ENCODE data around the gene CACNG1. TPM values are rescaled to one million over a fixed set of nuclear protein-coding genes. Genes with fewer than 3 reads are reported as not detected.

The CACNG1 gene
- total RNA-seq, 2 experiments from 2014 or later, result not detected

- intact Hi-C loops (cut with micrococcal nuclease), result no loop called here
- DNase-seq, result no peak
- Mint-ChIP-seq H3K36me3 (no peaks in the 10 kb centered on the region), H3K4me1 (ENCODE audit: low read depth) (no peaks in the 10 kb centered on the region), H3K27me3 (no peaks in the 10 kb centered on the region), H3K9me3 (no peaks in the 10 kb centered on the region), H3K27ac (no peak overlapping the region), H3K4me3 (no peak overlapping the region)
- ChIA-PET CTCF (no interaction called here), POLR2A (no interaction called here)
Observed at GRCh38 chr17:67056746-67057490, 12.6 kb downstream of the CACNG1 start.

- H3K9me3 Mint-ChIP-seq, result no peaks in the 10 kb centered on the region
- no peaks in the 10 kb centered on the region for H3K4me1 Mint-ChIP-seq (ENCODE audit: low read depth)
- CTCF ChIA-PET, result no interaction called here
- no peak for DNase-seq
- no peak overlapping the region for H3K4me3 Mint-ChIP-seq
- no peaks in the 10 kb centered on the region for H3K27me3 Mint-ChIP-seq
- H3K27ac Mint-ChIP-seq, result no peak overlapping the region
- POLR2A ChIA-PET, result no interaction called here
- intact Hi-C loops (cut with micrococcal nuclease), result no loop called here
- no peaks in the 10 kb centered on the region for H3K36me3 Mint-ChIP-seq
Observed at GRCh38 chr17:67058036-67058435, 13.7 kb downstream of the CACNG1 start.

GRCh38 chr17:67059372-67059771 lies 15.0 kb downstream of the CACNG1 start:
- intact Hi-C loops (cut with micrococcal nuclease), result no loop called here
- Mint-ChIP-seq H3K4me1 (ENCODE audit: low read depth) (no peaks in the 10 kb centered on the region), H3K27me3 (no peaks in the 10 kb centered on the region), H3K36me3 (no peaks in the 10 kb centered on the region), H3K27ac (no peak overlapping the region), H3K4me3 (no peak overlapping the region), H3K9me3 (no peaks in the 10 kb centered on the region)
- ChIA-PET POLR2A (no interaction called here), CTCF (no interaction called here)
- DNase-seq, result no peak

GRCh38 chr17:67063141-67063540 lies 18.8 kb downstream of the CACNG1 start:
- DNase-seq, result no peak
- Mint-ChIP-seq H3K4me1 (ENCODE audit: low read depth) (no peaks in the 10 kb centered on the region), H3K36me3 (no peaks in the 10 kb centered on the region), H3K27me3 (no peaks in the 10 kb centered on the region), H3K27ac (no peak overlapping the region), H3K9me3 (no peaks in the 10 kb centered on the region), H3K4me3 (no peak overlapping the region)
- CTCF ChIA-PET, result no interaction called here
- intact Hi-C loops (cut with micrococcal nuclease), result no loop called here
- POLR2A ChIA-PET, result no interaction called here

GRCh38 chr17:67066717-67067116 lies 22.4 kb downstream of the CACNG1 start:
- CTCF ChIA-PET, result no interaction called here
- H3K4me3 Mint-ChIP-seq, result no peak overlapping the region
- no peaks in the 10 kb centered on the region for H3K27me3 Mint-ChIP-seq
- POLR2A ChIA-PET, result no interaction called here
- no peak overlapping the region for H3K27ac Mint-ChIP-seq
- no peaks in the 10 kb centered on the region for H3K4me1 Mint-ChIP-seq (ENCODE audit: low read depth)
- intact Hi-C loops (cut with micrococcal nuclease), result no loop called here
- H3K36me3 Mint-ChIP-seq, result no peaks in the 10 kb centered on the region
- no peak for DNase-seq
- H3K9me3 Mint-ChIP-seq, result no peaks in the 10 kb centered on the region

GRCh38 chr17:67067571-67068482 lies 23.5 kb downstream of the CACNG1 start:
- ChIA-PET POLR2A (interaction anchor here (1.2 kb wide), 1 partner anchor 14 kb away, joined by 4 read pairs; no protein-coding TSS in a partner anchor), CTCF (no interaction called here)
- H3K4me1 Mint-ChIP-seq (ENCODE audit: low read depth), result no peaks in the 10 kb centered on the region
- no peaks in the 10 kb centered on the region for H3K36me3 Mint-ChIP-seq
- no peaks in the 10 kb centered on the region for H3K27me3 Mint-ChIP-seq
- no peak for DNase-seq
- intact Hi-C loops (cut with micrococcal nuclease), result no loop called here
- no peak overlapping the region for H3K4me3 Mint-ChIP-seq
- H3K27ac Mint-ChIP-seq, result no peak overlapping the region
- H3K9me3 Mint-ChIP-seq, result no peaks in the 10 kb centered on the region

- DNase-seq, result no peak
- no peaks in the 10 kb centered on the region for H3K9me3 Mint-ChIP-seq
- H3K27me3 Mint-ChIP-seq, result no peaks in the 10 kb centered on the region
- ChIA-PET CTCF (interaction anchor here (0.7 kb wide), 1 partner anchor 283 kb away, joined by 4 read pairs; no protein-coding TSS in a partner anchor), POLR2A (interaction anchor here (1.2 kb wide), 1 partner anchor 13 kb away, joined by 4 read pairs; no protein-coding TSS in a partner anchor)
- H3K27ac Mint-ChIP-seq, result no peak overlapping the region
- no peaks in the 10 kb centered on the region for H3K4me1 Mint-ChIP-seq (ENCODE audit: low read depth)
- H3K36me3 Mint-ChIP-seq, result peaks cover 1% of the 10 kb centered on the region
- intact Hi-C loops (cut with micrococcal nuclease), result no loop called here
- H3K4me3 Mint-ChIP-seq, result no peak overlapping the region
Observed at GRCh38 chr17:67068999-67069398, 24.6 kb downstream of the CACNG1 start.

GRCh38 chr17:67069603-67070136 lies 25.3 kb downstream of the CACNG1 start:
- ChIA-PET CTCF (interaction anchor here (0.7 kb wide), 1 partner anchor 283 kb away, joined by 4 read pairs; no protein-coding TSS in a partner anchor), POLR2A (no interaction called here)
- H3K4me3 Mint-ChIP-seq, result no peak overlapping the region

GRCh38 chr17:67071595-67071994 lies 27.2 kb downstream of the CACNG1 start:
- Mint-ChIP-seq H3K4me1 (ENCODE audit: low read depth) (no peaks in the 10 kb centered on the region), H3K9me3 (no peaks in the 10 kb centered on the region), H3K27me3 (no peaks in the 10 kb centered on the region), H3K36me3 (peaks cover 4% of the 10 kb centered on the region), H3K27ac (no peak overlapping the region), H3K4me3 (no peak overlapping the region)
- DNase-seq, result no peak
- POLR2A ChIA-PET, result no interaction called here
- CTCF ChIA-PET, result no interaction called here
- intact Hi-C loops (cut with micrococcal nuclease), result no loop called here

More at GRCh38 chr17:67069603-67070136, 25.3 kb downstream of the CACNG1 start:
- no peak overlapping the region for H3K27ac Mint-ChIP-seq
- intact Hi-C loops (cut with micrococcal nuclease), result no loop called here
- H3K27me3 Mint-ChIP-seq, result no peaks in the 10 kb centered on the region
- no peak for DNase-seq
- H3K36me3 Mint-ChIP-seq, result peaks cover 1% of the 10 kb centered on the region
- H3K4me1 Mint-ChIP-seq (ENCODE audit: low read depth), result no peaks in the 10 kb centered on the region
- no peaks in the 10 kb centered on the region for H3K9me3 Mint-ChIP-seq

GRCh38 chr17:67072885-67073284 lies 28.5 kb downstream of the CACNG1 start:
- no peaks in the 10 kb centered on the region for H3K9me3 Mint-ChIP-seq
- H3K36me3 Mint-ChIP-seq, result peaks cover 6% of the 10 kb centered on the region
- POLR2A ChIA-PET, result no interaction called here
- no peak overlapping the region for H3K4me3 Mint-ChIP-seq
- H3K4me1 Mint-ChIP-seq (ENCODE audit: low read depth), result no peaks in the 10 kb centered on the region
- no peak overlapping the region for H3K27ac Mint-ChIP-seq
- intact Hi-C loops (cut with micrococcal nuclease), result no loop called here
- no peaks in the 10 kb centered on the region for H3K27me3 Mint-ChIP-seq
- no peak for DNase-seq
- CTCF ChIA-PET, result no interaction called here

GRCh38 chr17:67074781-67075180 lies 30.4 kb downstream of the CACNG1 start:
- Mint-ChIP-seq H3K4me3 (no peak overlapping the region), H3K27ac (no peak overlapping the region), H3K4me1 (ENCODE audit: low read depth) (no peaks in the 10 kb centered on the region), H3K9me3 (no peaks in the 10 kb centered on the region), H3K27me3 (no peaks in the 10 kb centered on the region), H3K36me3 (peaks cover 11% of the 10 kb centered on the region)
- POLR2A ChIA-PET, result no interaction called here
- CTCF ChIA-PET, result no interaction called here
- no peak for DNase-seq
- intact Hi-C loops (cut with micrococcal nuclease), result no loop called here

- Mint-ChIP-seq H3K27ac (no peak overlapping the region), H3K27me3 (no peaks in the 10 kb centered on the region), H3K4me1 (ENCODE audit: low read depth) (peaks cover 5% of the 10 kb centered on the region), H3K36me3 (peaks cover 11% of the 10 kb centered on the region), H3K9me3 (no peaks in the 10 kb centered on the region), H3K4me3 (no peak overlapping the region)
- DNase-seq, result no peak
- ChIA-PET POLR2A (interaction anchor here (0.6 kb wide), 1 partner anchor 158 kb away, joined by 7 read pairs; no protein-coding TSS in a partner anchor), CTCF (no interaction called here)
- intact Hi-C loops (cut with micrococcal nuclease), result no loop called here
Observed at GRCh38 chr17:67076290-67076689, 31.9 kb downstream of the CACNG1 start.
